ENCODE results near the gene SHC3. TPM values are rescaled to one million over a fixed set of nuclear protein-coding genes. Genes with fewer than 3 reads are reported as not detected.

SHC3 gene
- total RNA-seq, 3 donors from 2014 or later = 0.03 TPM

GRCh38 chr9:89001917-89002540 is 176.6 kb downstream of the SHC3 start:
- ATAC-seq = no peak
- H3K4me1 Mint-ChIP-seq (ENCODE audit: low read depth) = peaks cover 7% of the 10 kb centered on the region
- H3K27me3 Mint-ChIP-seq (ENCODE audit: low read depth) = peaks cover 22% of the 10 kb centered on the region
- DNase-seq = no peak
- H3K4me3 Mint-ChIP-seq = no peak overlapping the region
- no peaks in the 10 kb centered on the region for H3K9me3 Mint-ChIP-seq
- no peaks in the 10 kb centered on the region for H3K36me3 Mint-ChIP-seq (ENCODE audit: insufficient read depth)

- no peaks in the 10 kb centered on the region for H3K9me3 Mint-ChIP-seq
- H3K4me1 Mint-ChIP-seq (ENCODE audit: low read depth) = peaks cover 7% of the 10 kb centered on the region
- DNase-seq (peak; percentile 70), ATAC-seq (peak; percentile 80 to 86)
- H3K36me3 Mint-ChIP-seq (ENCODE audit: insufficient read depth) = no peaks in the 10 kb centered on the region
- peaks cover 20% of the 10 kb centered on the region for H3K27me3 Mint-ChIP-seq (ENCODE audit: low read depth)
- H3K4me3 Mint-ChIP-seq = no peak overlapping the region
These were observed 177.4 kb downstream of the SHC3 start for GRCh38 chr9:89000973-89001916.

GRCh38 chr9:89000371-89000781 is 178.2 kb downstream of the SHC3 start:
- peaks cover 7% of the 10 kb centered on the region for H3K4me1 Mint-ChIP-seq (ENCODE audit: low read depth)
- ATAC-seq = no peak
- no peak for DNase-seq

GRCh38 chr9:88998911-88999310 is 179.7 kb downstream of the SHC3 start:
- DNase-seq (no peak), ATAC-seq (no peak)
- Mint-ChIP-seq H3K4me1 (ENCODE audit: low read depth) (peaks cover 7% of the 10 kb centered on the region), H3K27me3 (ENCODE audit: low read depth) (peaks cover 30% of the 10 kb centered on the region), H3K4me3 (no peak overlapping the region), H3K9me3 (no peaks in the 10 kb centered on the region), H3K36me3 (ENCODE audit: insufficient read depth) (no peaks in the 10 kb centered on the region)

More at GRCh38 chr9:89000371-89000781, 178.2 kb downstream of the SHC3 start:
- no peaks in the 10 kb centered on the region for H3K36me3 Mint-ChIP-seq (ENCODE audit: insufficient read depth)
- peaks cover 25% of the 10 kb centered on the region for H3K27me3 Mint-ChIP-seq (ENCODE audit: low read depth)
- no peak overlapping the region for H3K4me3 Mint-ChIP-seq
- H3K9me3 Mint-ChIP-seq = no peaks in the 10 kb centered on the region

- Mint-ChIP-seq H3K27me3 (ENCODE audit: low read depth) (peaks cover 34% of the 10 kb centered on the region), H3K4me3 (no peak overlapping the region), H3K36me3 (ENCODE audit: insufficient read depth) (no peaks in the 10 kb centered on the region), H3K9me3 (no peaks in the 10 kb centered on the region), H3K4me1 (ENCODE audit: low read depth) (peaks cover 7% of the 10 kb centered on the region)
- ATAC-seq (no peak), DNase-seq (no peak)
These were observed 180.1 kb downstream of the SHC3 start for GRCh38 chr9:88998503-88998902.

GRCh38 chr9:88997646-88998045 is 181.0 kb downstream of the SHC3 start:
- Mint-ChIP-seq H3K36me3 (ENCODE audit: insufficient read depth) (no peaks in the 10 kb centered on the region), H3K4me1 (ENCODE audit: low read depth) (peaks cover 7% of the 10 kb centered on the region), H3K4me3 (no peak overlapping the region), H3K9me3 (no peaks in the 10 kb centered on the region), H3K27me3 (ENCODE audit: low read depth) (peaks cover 34% of the 10 kb centered on the region)
- DNase-seq = no peak
- ATAC-seq = no peak

- DNase-seq (no peak), ATAC-seq (no peak)
- no peaks in the 10 kb centered on the region for H3K36me3 Mint-ChIP-seq (ENCODE audit: insufficient read depth)
- peaks cover 11% of the 10 kb centered on the region for H3K4me1 Mint-ChIP-seq (ENCODE audit: low read depth)
- H3K4me3 Mint-ChIP-seq = no peak overlapping the region
- H3K9me3 Mint-ChIP-seq = no peaks in the 10 kb centered on the region
- H3K27me3 Mint-ChIP-seq (ENCODE audit: low read depth) = peaks cover 34% of the 10 kb centered on the region
These were observed 181.7 kb downstream of the SHC3 start for GRCh38 chr9:88996921-88997235.

- ATAC-seq = no peak
- peaks cover 33% of the 10 kb centered on the region for H3K27me3 Mint-ChIP-seq (ENCODE audit: low read depth)
- no peak overlapping the region for H3K4me3 Mint-ChIP-seq
- no peak for DNase-seq
- peaks cover 11% of the 10 kb centered on the region for H3K4me1 Mint-ChIP-seq (ENCODE audit: low read depth)
- H3K9me3 Mint-ChIP-seq = no peaks in the 10 kb centered on the region
- no peaks in the 10 kb centered on the region for H3K36me3 Mint-ChIP-seq (ENCODE audit: insufficient read depth)
These were observed 182.3 kb downstream of the SHC3 start for GRCh38 chr9:88996046-88996920.

- ATAC-seq = no peak
- H3K9me3 Mint-ChIP-seq = no peaks in the 10 kb centered on the region
- no peak overlapping the region for H3K4me3 Mint-ChIP-seq
- H3K36me3 Mint-ChIP-seq (ENCODE audit: insufficient read depth) = no peaks in the 10 kb centered on the region
- DNase-seq = no peak
- peaks cover 6% of the 10 kb centered on the region for H3K4me1 Mint-ChIP-seq (ENCODE audit: low read depth)
- H3K27me3 Mint-ChIP-seq (ENCODE audit: low read depth) = peaks cover 35% of the 10 kb centered on the region
These were observed 183.0 kb downstream of the SHC3 start for GRCh38 chr9:88995627-88996026.

GRCh38 chr9:88995200-88995577 is 183.4 kb downstream of the SHC3 start:
- peaks cover 7% of the 10 kb centered on the region for H3K4me1 Mint-ChIP-seq (ENCODE audit: low read depth)
- H3K36me3 Mint-ChIP-seq (ENCODE audit: insufficient read depth) = no peaks in the 10 kb centered on the region
- H3K27me3 Mint-ChIP-seq (ENCODE audit: low read depth) = peaks cover 40% of the 10 kb centered on the region
- no peak for DNase-seq
- ATAC-seq = no peak
- no peak overlapping the region for H3K4me3 Mint-ChIP-seq
- no peaks in the 10 kb centered on the region for H3K9me3 Mint-ChIP-seq

GRCh38 chr9:88994469-88995199 is 184.0 kb downstream of the SHC3 start:
- ATAC-seq (no peak), DNase-seq (no peak)
- H3K36me3 Mint-ChIP-seq (ENCODE audit: insufficient read depth) = no peaks in the 10 kb centered on the region
- peaks cover 42% of the 10 kb centered on the region for H3K27me3 Mint-ChIP-seq (ENCODE audit: low read depth)
- no peak overlapping the region for H3K4me3 Mint-ChIP-seq
- peaks cover 10% of the 10 kb centered on the region for H3K4me1 Mint-ChIP-seq (ENCODE audit: low read depth)
- no peaks in the 10 kb centered on the region for H3K9me3 Mint-ChIP-seq

- peaks cover 17% of the 10 kb centered on the region for H3K4me1 Mint-ChIP-seq (ENCODE audit: low read depth)
- H3K4me3 Mint-ChIP-seq = no peak overlapping the region
- DNase-seq (no peak), ATAC-seq (no peak)
- H3K9me3 Mint-ChIP-seq = no peaks in the 10 kb centered on the region
- H3K27me3 Mint-ChIP-seq (ENCODE audit: low read depth) = peaks cover 49% of the 10 kb centered on the region
- no peaks in the 10 kb centered on the region for H3K36me3 Mint-ChIP-seq (ENCODE audit: insufficient read depth)
These were observed 184.7 kb downstream of the SHC3 start for GRCh38 chr9:88993871-88994460.

- H3K27me3 Mint-ChIP-seq (ENCODE audit: low read depth) = peaks cover 49% of the 10 kb centered on the region
- H3K36me3 Mint-ChIP-seq (ENCODE audit: insufficient read depth) = no peaks in the 10 kb centered on the region
- no peaks in the 10 kb centered on the region for H3K9me3 Mint-ChIP-seq
- peaks cover 23% of the 10 kb centered on the region for H3K4me1 Mint-ChIP-seq (ENCODE audit: low read depth)
- ATAC-seq (no peak), DNase-seq (no peak)
- no peak overlapping the region for H3K4me3 Mint-ChIP-seq
These were observed 185.3 kb downstream of the SHC3 start for GRCh38 chr9:88993327-88993726.

Measured in activated T-cell treated with anti-CD3 and anti-CD28 coated beads, Interleukin-2, amount 50 U/mL, for 4 hours (primary cell).